GM21515 (cell line): ENCODE results near the gene CEP350.
"Not testable (repeated sequence)": the region's sequence is repeated elsewhere in the genome, so short reads cannot be mapped to it uniquely, and the experiment has no call there.

Experiments
- ATAC-seq: cut with Tn5 transposase; IDR thresholded peaks from one replicate; pipeline ENCODE4 v1.9.1; 2021; ENCODE audit not compliant: unreplicated experiment

The CEP350 gene

GRCh38 chr1:179938752-179939151 lies 15.9 kb upstream of the CEP350 start:
- ATAC-seq = no peak

GRCh38 chr1:179939941-179940340 lies 14.7 kb upstream of the CEP350 start:
- no peak for ATAC-seq

- ATAC-seq = no peak
These were observed 13.2 kb upstream of the CEP350 start for GRCh38 chr1:179941454-179941853.

GRCh38 chr1:179950651-179951050 lies 4.0 kb upstream of the CEP350 start:
- no peak for ATAC-seq

GRCh38 chr1:179951383-179952144 lies 3.0 kb upstream of the CEP350 start:
- no peak for ATAC-seq

- ATAC-seq = no peak
These were observed 2.4 kb upstream of the CEP350 start for GRCh38 chr1:179952186-179952585.

- ATAC-seq = no peak
These were observed 577 bp upstream of the CEP350 start for GRCh38 chr1:179953974-179954492.

- no peak for ATAC-seq
These were observed 674 bp downstream of the CEP350 start for GRCh38 chr1:179955287-179955680.

- no peak for ATAC-seq
These were observed 1.1 kb downstream of the CEP350 start for GRCh38 chr1:179955731-179956130.

- ATAC-seq = no peak
These were observed 3.7 kb downstream of the CEP350 start for GRCh38 chr1:179958359-179958758.

GRCh38 chr1:179962168-179962567 lies 7.6 kb downstream of the CEP350 start:
- ATAC-seq = not testable (repeated sequence)

GRCh38 chr1:179966551-179966950 lies 11.9 kb downstream of the CEP350 start:
- no peak for ATAC-seq

- ATAC-seq = no peak
These were observed 13.8 kb downstream of the CEP350 start for GRCh38 chr1:179968284-179968993.

- no peak for ATAC-seq
These were observed 14.6 kb downstream of the CEP350 start for GRCh38 chr1:179968994-179969919.

GRCh38 chr1:179969962-179970361 lies 15.4 kb downstream of the CEP350 start:
- ATAC-seq = no peak

GRCh38 chr1:179971563-179972496 lies 17.2 kb downstream of the CEP350 start:
- no peak for ATAC-seq

GRCh38 chr1:179973198-179974110 lies 18.8 kb downstream of the CEP350 start:
- no peak for ATAC-seq

- ATAC-seq = no peak
These were observed 22.5 kb downstream of the CEP350 start for GRCh38 chr1:179976970-179977651.
